Measurements from ENCODE around the gene TNFSF4.
"Not testable (repeated sequence)": the region's sequence is repeated elsewhere in the genome, so short reads cannot be mapped to it uniquely, and the experiment has no call there.

Gene TNFSF4

DNA sequence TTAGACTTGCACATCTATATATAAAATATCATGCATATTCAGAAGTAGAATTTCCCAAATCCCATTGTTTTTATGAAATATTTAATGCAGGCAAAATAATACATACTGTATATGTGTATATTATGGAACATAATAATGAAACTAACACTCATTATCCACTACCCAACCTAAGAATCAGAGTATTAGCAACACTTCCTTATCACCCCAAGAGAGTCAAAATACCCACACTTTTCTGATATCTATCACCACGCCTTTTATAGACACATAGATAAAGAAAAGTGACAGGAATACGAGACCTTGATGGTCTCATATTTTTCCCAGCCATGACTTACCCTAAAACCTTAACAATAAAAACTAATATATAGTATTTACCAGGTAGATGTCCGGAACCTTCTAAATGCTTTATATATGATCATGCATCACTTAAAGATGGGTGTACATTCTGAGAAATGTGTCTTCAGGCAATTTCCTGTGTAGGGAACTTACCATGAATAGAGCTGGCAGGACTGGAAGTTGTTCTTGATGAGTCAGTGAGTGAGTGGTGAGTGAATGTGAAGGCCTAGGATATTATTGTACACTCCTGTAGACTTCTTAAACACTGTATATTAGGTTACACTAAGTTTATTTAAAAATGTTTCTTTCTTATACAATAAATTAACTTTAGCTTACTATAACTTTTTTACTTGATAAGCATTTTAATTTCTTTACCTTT lies 45.5 kb downstream of the TNFSF4 start:
- DNase-seq: no peak

DNA sequence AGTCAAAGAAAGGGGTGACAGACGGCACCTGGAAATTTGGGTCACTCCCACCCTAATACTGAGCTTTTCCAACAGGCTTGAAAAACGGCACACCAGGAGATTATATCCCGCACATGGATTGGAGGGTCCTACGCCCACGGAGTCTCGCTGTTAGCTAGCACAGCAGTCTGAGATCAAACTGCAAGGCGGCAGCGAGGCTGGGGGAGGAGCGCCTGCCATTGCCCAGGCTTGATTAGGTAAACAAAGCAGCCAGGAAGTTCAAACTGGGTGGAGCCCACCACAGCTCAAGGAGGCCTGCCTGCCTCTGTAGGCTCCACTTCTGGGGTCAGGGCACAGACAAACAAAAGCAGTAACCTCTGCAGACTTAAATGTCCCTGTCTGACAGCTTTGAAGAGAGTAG lies 53.2 kb downstream of the TNFSF4 start:
- not testable (repeated sequence) for DNase-seq

DNA sequence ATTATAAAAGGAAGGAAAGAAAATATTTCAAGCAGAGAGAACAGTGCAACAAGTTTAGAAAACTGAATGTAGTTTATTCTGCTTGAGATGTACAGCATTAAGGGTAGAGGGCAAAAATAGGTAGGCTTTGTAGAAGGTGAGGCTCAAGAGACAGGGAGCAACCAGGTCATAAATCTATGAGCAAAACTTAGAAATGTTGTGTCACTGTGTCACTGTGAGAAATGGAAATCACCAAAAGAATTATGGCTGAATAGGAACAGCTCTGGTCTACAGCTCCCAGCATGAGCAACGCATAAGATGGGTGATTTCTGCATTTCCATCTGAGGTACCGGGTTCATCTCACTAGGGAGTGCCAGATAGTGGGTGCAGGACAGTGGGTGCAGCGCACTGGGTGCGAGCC lies 53.6 kb downstream of the TNFSF4 start:
- no peak for DNase-seq

DNA sequence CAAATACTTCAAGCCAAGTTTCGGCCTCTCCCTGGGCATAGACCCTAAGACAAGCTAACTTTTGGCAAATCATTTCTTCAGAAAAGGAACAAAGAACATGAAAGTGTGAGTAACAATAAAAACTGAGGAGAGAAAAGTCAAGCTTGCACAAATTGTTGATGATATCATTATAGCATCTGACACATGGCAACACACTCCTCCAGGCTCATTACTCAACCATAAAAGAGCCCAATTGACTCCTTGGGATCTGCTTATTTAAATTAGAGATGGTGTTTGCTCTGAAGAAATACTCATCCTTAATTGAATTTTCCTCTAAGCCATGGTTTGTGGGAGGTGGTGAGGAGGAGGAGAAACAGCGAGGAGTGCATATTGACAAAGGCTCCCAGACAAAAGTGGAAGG lies 54.5 kb downstream of the TNFSF4 start:
- no peak for DNase-seq

DNA sequence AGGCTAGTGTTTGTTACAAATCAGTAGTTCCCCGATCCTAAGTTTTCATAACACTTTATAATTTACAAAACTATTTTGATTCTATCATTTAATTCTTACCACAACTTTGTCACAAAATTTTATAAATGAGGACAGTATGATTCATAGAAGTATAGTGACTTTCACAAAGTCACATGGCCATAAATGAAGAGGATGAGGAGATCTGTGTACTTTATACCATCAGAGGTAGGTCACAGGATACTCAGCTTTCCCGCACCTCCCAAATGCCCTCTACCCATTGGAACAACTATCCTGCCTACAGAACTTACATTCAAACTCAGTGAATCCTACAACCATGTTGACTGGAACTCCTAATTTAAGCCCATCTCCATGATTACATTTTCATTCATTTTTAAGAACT lies 56.3 kb downstream of the TNFSF4 start:
- no peak for DNase-seq

DNA sequence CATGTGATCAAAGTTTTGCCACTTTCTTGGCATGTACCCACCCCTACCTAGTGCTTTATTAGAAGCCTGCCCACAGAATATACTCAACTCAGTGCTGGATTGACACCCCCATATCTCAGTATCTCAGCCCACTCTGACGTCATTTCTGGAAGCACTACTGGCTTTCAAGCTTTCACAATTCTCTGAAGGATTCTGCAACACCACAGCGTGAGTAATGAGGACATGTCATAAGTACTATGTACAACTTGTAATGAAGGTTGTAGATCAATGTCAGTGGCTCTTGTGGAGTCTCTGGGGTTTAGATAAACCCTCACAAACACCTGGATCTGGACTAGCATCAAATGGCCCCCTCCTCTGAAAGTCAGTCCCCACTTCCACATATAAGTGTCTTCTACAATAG lies 57.2 kb downstream of the TNFSF4 start:
- DNase-seq: no peak

DNA sequence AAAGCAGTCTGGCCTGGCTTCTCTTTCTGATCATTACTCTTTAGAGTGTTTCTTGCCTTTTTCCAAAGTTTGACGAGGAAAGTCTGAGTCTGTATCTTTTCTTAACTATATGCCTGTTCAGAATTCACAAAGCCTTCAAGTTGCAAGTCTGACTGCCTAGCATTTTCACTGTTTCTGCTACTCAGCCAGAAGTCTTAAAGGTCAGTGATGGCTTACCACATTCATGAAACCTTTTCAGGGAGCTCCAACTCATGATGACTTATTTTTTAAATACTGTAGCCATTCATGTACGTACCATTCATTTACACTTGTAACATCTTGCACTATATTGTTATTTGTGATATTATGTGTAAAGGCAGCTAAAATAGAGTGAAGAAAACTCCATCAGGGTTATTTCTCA lies 58.2 kb downstream of the TNFSF4 start:
- no peak for DNase-seq

DNA sequence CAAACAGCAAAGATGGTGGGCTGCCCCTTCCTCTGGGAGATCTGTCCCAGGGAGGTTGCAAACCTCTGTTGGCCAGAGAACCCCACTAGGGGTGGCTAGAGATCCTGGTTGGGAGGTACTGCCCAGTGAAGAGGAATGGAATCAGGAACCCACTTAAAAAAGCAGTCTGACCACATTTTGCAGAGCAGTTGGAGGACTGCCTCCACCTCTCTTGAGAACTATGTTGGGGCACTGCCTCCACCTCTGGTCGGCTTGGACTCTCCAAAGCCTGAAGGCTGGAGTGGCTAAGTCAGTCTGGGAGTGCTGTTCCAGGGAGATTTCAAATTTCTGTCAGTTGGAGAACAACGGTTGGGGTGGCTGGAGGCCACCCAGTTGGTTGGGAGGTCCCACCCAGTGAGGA lies 58.6 kb downstream of the TNFSF4 start:
- DNase-seq: no peak

DNA sequence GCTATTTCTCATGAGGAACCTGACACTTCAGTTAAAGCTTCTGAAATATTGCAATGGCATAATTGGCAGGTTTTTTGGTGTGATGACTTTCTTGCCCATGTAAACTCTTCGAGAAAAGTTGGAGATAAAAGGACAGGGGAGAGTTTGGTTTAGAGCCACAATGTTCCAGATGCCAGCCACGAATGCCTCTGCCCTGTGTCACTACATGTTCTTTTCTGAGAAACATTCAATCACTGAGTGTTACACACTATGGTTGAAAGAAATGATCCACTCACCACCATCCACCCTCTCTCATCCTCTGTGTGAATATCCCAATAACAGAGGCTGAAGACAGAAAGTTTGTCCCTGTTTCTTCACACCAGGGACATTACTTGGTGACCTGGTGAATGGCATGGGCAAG lies 66.4 kb downstream of the TNFSF4 start:
- no peak for DNase-seq

DNA sequence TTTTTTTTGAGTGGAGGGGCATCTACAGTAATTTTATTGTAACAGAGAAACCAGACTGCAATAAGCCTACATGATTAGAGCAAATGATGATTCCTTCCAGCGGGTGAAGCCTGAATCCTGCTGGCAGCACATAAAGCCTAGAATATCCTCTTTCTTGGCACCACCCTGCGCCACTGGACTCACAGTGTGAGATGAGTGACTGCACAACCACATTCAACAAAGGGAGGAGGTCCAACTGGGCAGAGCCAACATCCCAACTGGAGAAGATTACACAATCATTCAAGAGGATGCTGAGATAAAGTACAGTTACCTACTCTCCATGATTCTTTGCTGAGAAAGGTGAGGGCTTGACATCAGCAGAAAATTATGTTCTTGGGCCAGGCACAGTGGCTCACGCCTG lies 67.4 kb downstream of the TNFSF4 start:
- DNase-seq: no peak

DNA sequence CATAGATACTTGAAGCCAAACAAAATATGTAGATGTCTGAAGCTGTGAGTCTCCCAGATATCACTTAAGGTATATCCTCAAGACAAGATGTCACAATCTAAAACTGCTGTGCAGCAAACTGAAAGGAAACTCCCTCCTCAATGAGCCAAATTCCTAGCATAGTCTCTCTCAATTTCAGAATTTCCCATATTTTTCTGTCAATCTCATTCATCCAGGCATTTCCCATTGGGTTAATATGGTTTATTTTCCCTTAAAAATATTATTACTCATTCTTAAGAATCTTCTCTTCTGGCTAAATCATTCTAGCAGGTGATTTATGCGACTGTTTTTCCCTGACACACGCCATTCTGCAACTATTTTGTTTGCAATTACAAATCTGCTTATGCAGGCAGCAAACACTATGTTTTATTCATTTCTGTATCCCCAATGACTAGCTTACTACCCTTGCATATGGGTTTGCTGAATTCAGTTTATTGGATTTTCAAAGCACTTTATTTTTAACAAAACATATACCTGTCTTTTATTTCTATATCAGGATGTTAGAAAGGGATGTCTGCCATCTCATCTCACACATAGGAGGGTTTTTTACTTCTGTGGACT lies 69.9 kb downstream of the TNFSF4 start:
- DNase-seq: no peak

DNA sequence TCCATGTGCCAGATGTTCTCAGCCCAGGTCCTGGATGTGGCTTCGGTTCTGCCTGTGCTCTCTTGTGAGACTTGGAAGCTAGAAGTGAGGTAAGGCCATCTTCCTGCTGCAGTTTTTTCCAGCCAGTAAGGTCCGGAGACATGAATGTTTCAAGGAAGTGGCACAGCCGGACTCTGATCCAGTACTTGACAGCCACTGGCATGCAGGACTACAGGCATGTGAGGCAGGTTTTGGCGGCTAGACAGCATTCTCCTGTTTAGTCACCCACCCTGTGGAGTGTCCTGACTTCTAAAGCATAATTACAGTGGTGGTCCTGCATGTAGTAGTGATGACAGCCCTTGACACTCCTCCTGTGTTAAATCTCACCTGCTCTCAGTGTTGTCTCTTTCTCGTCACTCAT lies 72.3 kb downstream of the TNFSF4 start:
- no peak for DNase-seq

DNA sequence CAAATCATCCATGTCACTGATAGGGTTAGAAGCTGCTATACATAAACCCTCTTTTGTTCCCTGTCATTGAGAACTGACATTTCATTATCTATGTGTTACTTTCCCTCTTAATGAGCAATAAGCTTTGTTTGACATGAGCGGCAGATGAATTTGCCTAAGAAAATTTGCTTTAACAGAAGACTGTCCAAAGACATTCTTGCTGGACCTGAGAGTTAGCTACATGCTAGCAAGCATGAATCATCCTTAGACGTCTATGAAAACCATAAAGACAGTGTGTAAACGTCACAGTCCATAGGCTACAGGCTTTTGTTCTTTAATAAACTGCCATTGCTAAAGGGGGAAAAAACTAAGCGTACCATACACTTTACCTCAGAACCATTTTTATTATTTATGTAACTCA lies 73.1 kb downstream of the TNFSF4 start:
- no peak for DNase-seq
